GM12878 (cell line): ENCODE measurements around the gene AURKAIP1. TPM values are rescaled to one million over a fixed set of nuclear protein-coding genes. Genes with fewer than 3 reads are reported as not detected.
A peak's percentile ranks its signal among the peaks of the same experiment; 100 is the strongest.

Experiments used
- ATAC-seq: fragments of 200-7000 bp; cut with Tn5 transposase; 3 replicates; pipeline ENCODE4 v1.9.1; 2020; ENCODE audit warnings: mild to moderate bottlenecking, moderate library complexity
- BruUV-seq: library from RNA; stranded (reverse); fragments of 400-500 nt; replicated peaks from 2 replicates; lab custom pipeline; 2021; lab: Mats Ljungman, UMichigan
- CTCF ChIA-PET: fragments of 300-600 bp; sonication (Branson Sonifier 250); formaldehyde crosslinking; extraction: SDS; loops from one replicate; lab custom pipeline; 2021; ENCODE audit warnings: inconsistent platforms; lab: Yijun Ruan, JAX
- POLR2A ChIA-PET: fragments of 350-600 bp; formaldehyde crosslinking; extraction: SDS; loops from one replicate; lab custom pipeline; 2021; ENCODE audit warnings: inconsistent platforms; lab: Charles Lee
- RAD21 ChIA-PET: fragments of 300-600 bp; sonication (Branson Sonifier 250); formaldehyde crosslinking; loops from one replicate; lab custom pipeline; 2023; ENCODE audit warnings: antibody characterized with exemption; ENCODE audit not compliant: unreplicated experiment; lab: Charles Lee
- SMC1A ChIA-PET: fragments of 300-600 bp; sonication (Branson Sonifier 250); formaldehyde crosslinking; loops from one replicate; lab custom pipeline; 2023; ENCODE audit not compliant: unreplicated experiment, uncharacterized antibody; lab: Charles Lee
- DNase-seq: peaks from one replicate; pipeline ENCODE4 v3.0.0-alpha.2; 2011; ENCODE audit warnings: low read depth, low spot score
- FAIRE-seq: peaks from 3 replicates; lab custom pipeline; 2011; peaks lifted over from hg19 to GRCh38; lab: Jason Lieb, UNC
- H2AFZ ChIP-seq: 2 replicates; pipeline ENCODE4 v1.6.0; 2011; ENCODE audit warnings: low read depth, low read length, control low read depth; ENCODE audit not compliant: control insufficient read depth
- H3K27ac ChIP-seq: 2 replicates; pipeline ENCODE4 v1.5.1; 2011; ENCODE audit warnings: control low read depth; ENCODE audit not compliant: control insufficient read depth, insufficient read depth
- H3K27me3 ChIP-seq, 2 experiments: replicated peaks in 1 of 2; 2 replicates each; pipeline versions ENCODE4 v1.6.0 to v1.6.1; 2011; ENCODE audit warnings: low read length in 1 of 2; ENCODE audit not compliant: control insufficient read depth in 2 of 2, insufficient read depth in 2 of 2
- H3K36me3 ChIP-seq, 2 experiments: 2 replicates each; pipeline ENCODE4 v1.5.1; 2011; ENCODE audit warnings: low read length in 1 of 2; ENCODE audit not compliant: control insufficient read depth in 2 of 2, insufficient read depth in 2 of 2
- H3K4me1 ChIP-seq: 2 replicates; pipeline ENCODE4 v1.6.1; 2011; ENCODE audit warnings: mild to moderate bottlenecking, low read length, moderate library complexity, mixed read lengths; ENCODE audit not compliant: control insufficient read depth, insufficient read depth
- H3K4me2 ChIP-seq: 2 replicates; pipeline ENCODE4 v1.6.0; 2011; ENCODE audit warnings: control low read depth; ENCODE audit not compliant: control insufficient read depth, insufficient read depth
- H3K4me3 ChIP-seq: fragments of 200-600 bp; sonication (generic); 2 replicates; pipeline ENCODE4 v1.5.1; 2016
- H3K79me2 ChIP-seq: 2 replicates; pipeline ENCODE4 v1.6.0; 2011; ENCODE audit warnings: low read length; ENCODE audit not compliant: control insufficient read depth, insufficient read depth
- H3K9ac ChIP-seq: 2 replicates; pipeline ENCODE4 v1.8.0; 2011; ENCODE audit warnings: low read length, control low read depth, mixed read lengths; ENCODE audit not compliant: control insufficient read depth, insufficient read depth
- H3K9me3 ChIP-seq: replicated peaks from 3 replicates; pipeline ENCODE4 v1.5.1; 2011; ENCODE audit warnings: mild to moderate bottlenecking, low read length; ENCODE audit not compliant: control insufficient read depth, insufficient read depth
- H4K20me1 ChIP-seq: 2 replicates; pipeline ENCODE4 v1.6.0; 2011; ENCODE audit not compliant: control insufficient read depth, insufficient read depth
- CBX3 ChIP-seq: fragments of 200-600 bp; sonication (generic); IDR thresholded peaks from 2 replicates; pipeline ENCODE4 v1.6.1; 2016; ENCODE audit warnings: low read depth, borderline replicate concordance
- CEBPZ ChIP-seq: fragments of 150-350 bp; IDR thresholded peaks from 2 replicates; pipeline ENCODE4 v1.6.1; 2016; ENCODE audit warnings: low read depth, low read length
- SMAD5 ChIP-seq: IDR thresholded peaks from 2 replicates; pipeline ENCODE4 v1.6.1; 2016; ENCODE audit warnings: antibody characterized with exemption, low read depth
- WGBS: methylation state at CpG from one replicate; pipeline ENCODE4 v1.1.6; 2016; ENCODE audit warnings: low lambda C conversion rate; ENCODE audit not compliant: insufficient replicate concordance, insufficient coverage; ENCODE audit errors: missing lambda C conversion rate; 5-methylcytosine and 5-hydroxymethylcytosine counted together
- in situ Hi-C: fragments of 300-500 bp; cut with MboI; formaldehyde crosslinking; loops from 9 replicates; pipeline ENCODE4 v1.14.3; 2018; ENCODE audit warnings: mixed read lengths
- intact Hi-C: fragments of 100-400 bp; cut with micrococcal nuclease; formaldehyde crosslinking; loops from one replicate; pipeline ENCODE4 v1.14.2; 2022; ENCODE audit not compliant: unreplicated experiment
- polyA plus RNA-seq, 11 experiments: library from polyadenylated mRNA; depleted of rRNA in 4 of 11; unstranded in 6 of 11; stranded (reverse) in 5 of 11; fragments of >200 nt; fragmentation: Nextera tagmentation in 4 of 11; fragmentation: Illumina TruSeq in 1 of 11; extraction: Ambion mirVana in 4 of 11; extraction: Trizol in 1 of 11; gene quantifications; 1 replicate in 1 of 11; 2 replicates in 10 of 11; pipeline versions ENCODE4 v1.2.1 to v1.2.3, GENCODE V29; 2011 to 2016; ENCODE audit warnings: inconsistent platforms in 2 of 11, missing spikeins in 2 of 11, low read depth in 1 of 11
- total RNA-seq, 4 experiments: library from RNA; depleted of rRNA in 3 of 4; stranded (reverse); fragments of >200 nt in 3 of 4; fragmentation: Illumina TruSeq in 1 of 4; extraction: Trizol in 1 of 4; gene quantifications; 2 replicates each; pipeline versions ENCODE4 v1.2.1 to v1.2.3, GENCODE V29; 2013 to 2021

Gene AURKAIP1
- total and polyA plus RNA-seq, 10 of the 15 experiments (the other 5 are each of a cell fraction or from before 2014, with no cell fraction given): 6.5 to 366 (median 120) TPM

DNA sequence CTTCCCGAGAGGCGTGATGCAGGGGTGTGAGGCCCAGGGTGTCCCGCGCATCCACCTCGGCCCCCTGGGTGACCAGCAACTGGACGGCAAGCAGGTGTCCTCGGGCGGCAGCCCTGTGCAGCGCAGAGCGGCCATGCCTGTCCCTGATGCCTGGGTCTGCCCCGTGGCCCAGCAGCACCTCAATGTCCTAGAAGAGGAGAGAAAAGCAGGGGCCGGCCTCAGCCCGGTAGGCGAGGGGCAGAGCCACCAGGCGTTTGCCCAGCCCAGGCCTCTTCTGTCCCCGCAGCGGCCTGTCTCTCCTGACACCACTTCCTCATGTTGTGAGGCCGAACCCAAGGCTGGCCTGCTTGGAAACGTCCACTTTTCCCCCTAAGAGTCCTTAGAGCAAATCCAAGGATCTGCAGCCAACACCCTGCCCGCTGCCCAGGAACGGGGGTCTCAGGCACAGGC, 44.4 kb upstream of the AURKAIP1 start:
- POLR2A ChIA-PET: no interaction called here
- no TSS peak for BruUV-seq
- ATAC-seq (no peak), DNase-seq (no peak), FAIRE-seq (no peak)
- RAD21 ChIA-PET: no interaction called here
- Histone ChIP-seq H3K79me2 (no peaks in the 10 kb centered on the region), H3K4me3 (no peak overlapping the region), H3K4me1 (peaks cover 25% of the 10 kb centered on the region), H3K27ac (peak overlapping the region; percentile 66; the same call in 1 of the 2 replicates), H3K36me3 (no peaks in the 10 kb centered on the region), H2AFZ (no peak overlapping the region), H3K27me3 (no peaks in the 10 kb centered on the region), H3K4me2 (no peak overlapping the region), H4K20me1 (no peaks in the 10 kb centered on the region), H3K9me3 (no peaks in the 10 kb centered on the region), H3K9ac (no peak overlapping the region)
- TF ChIP-seq SMAD5 (no peak), CBX3 (no peak), CEBPZ (no peak)
- in situ Hi-C loops: no loop called here
- WGBS: 93% methylated on average over 19 of the region's 21 CpGs
- SMC1A ChIA-PET: interaction anchor here (1.2 kb wide), 1 partner anchor 11 kb away, joined by 3 read pairs; no protein-coding TSS in a partner anchor
- intact Hi-C loops: no loop called here
- CTCF ChIA-PET: no interaction called here
